Motor neuron (in vitro differentiated cells): Measurements from ENCODE around the gene NEMP2. TPM values are rescaled to one million over a fixed set of nuclear protein-coding genes. Genes with fewer than 3 reads are reported as not detected.

ENCODE experiments used
- ATAC-seq, 8 experiments: fragments of 200-7000 bp; cut with Tn5 transposase; replicated peaks in 6 of 8; 2 replicates each; pipeline ENCODE4 v1.8.0; 2021; ENCODE audit warnings: mild to moderate bottlenecking in 8 of 8, moderate library complexity in 8 of 8
- H3K27ac ChIP-seq, 2 donors: fragments of 250-450 bp; sonication (Bioruptor Pico); 2 replicates each; pipeline ENCODE4 v1.9.0; 2021; ENCODE audit warnings: antibody characterized with exemption in 2 of 2, mild to moderate bottlenecking in 2 of 2, moderate library complexity in 1 of 2
- H3K4me1 ChIP-seq, 2 donors: fragments of 250-450 bp; sonication (Bioruptor Pico); replicated peaks in 1 of 2; 2 replicates each; pipeline ENCODE4 v1.6.1; 2021; ENCODE audit warnings: antibody characterized with exemption in 2 of 2, mild to moderate bottlenecking in 2 of 2, moderate library complexity in 1 of 2
- H3K4me3 ChIP-seq, 5 donors: fragments of 250-450 bp; sonication (Bioruptor Pico); 2 replicates each; pipeline ENCODE4 v1.9.0; 2021; ENCODE audit warnings: antibody characterized with exemption in 5 of 5, mild to moderate bottlenecking in 5 of 5, moderate library complexity in 4 of 5
- WGBS, 10 experiments: fragments of 450-650 bp; shearing (Covaris generic); methylation state at CpG; one replicate each; pipeline ENCODE4 v1.0.0; 2022; 5-methylcytosine and 5-hydroxymethylcytosine counted together
- in situ Hi-C, 9 experiments: fragments of 400-800 bp; cut with MboI; loops; one replicate each; pipeline ENCODE4 v1.15.0; 2021; ENCODE audit warnings: low sequenced_read_pairs in 9 of 9, low pct_unique_long_range_greater_than_20kb in 2 of 9; ENCODE audit not compliant: unreplicated experiment in 9 of 9
- total RNA-seq, 8 experiments: library from RNA; unstranded; fragments of 300-600 nt; gene quantifications; 2 replicates each; pipeline versions ENCODE4 v1.2.3 to v1.2.4, GENCODE V29; 2022

Gene NEMP2
- total RNA-seq, 8 experiments from 2014 or later = 1.3 to 7.8 (median 2.1) TPM

- Histone ChIP-seq H3K27ac (no peak overlapping the region), H3K4me3 (no peak overlapping the region), H3K4me1 (no peaks in the 10 kb centered on the region)
- ATAC-seq = no peak
- WGBS, 10 experiments = 79 to 100% (median 92%) methylated on average over 1 to 3 of the region's 3 CpGs; no CpG with 5 or more reads in 1 of the 10 experiments
- in situ Hi-C loops = no loop called here
These were observed 12.2 kb upstream of the NEMP2 start for GRCh38 chr2:190546734-190547133.

- Histone ChIP-seq H3K4me1 (no peaks in the 10 kb centered on the region), H3K27ac (no peak overlapping the region), H3K4me3 (no peak overlapping the region)
- peak in 1 of 8 experiments; percentile 44 for ATAC-seq
- in situ Hi-C loops = no loop called here
- 36 to 98% (median 86%) methylated on average over 4 to 5 of the region's 5 CpGs; no CpG with 5 or more reads in 1 of the 10 experiments for WGBS, 10 experiments
These were observed 11.2 kb upstream of the NEMP2 start for GRCh38 chr2:190545555-190546385.

DNA sequence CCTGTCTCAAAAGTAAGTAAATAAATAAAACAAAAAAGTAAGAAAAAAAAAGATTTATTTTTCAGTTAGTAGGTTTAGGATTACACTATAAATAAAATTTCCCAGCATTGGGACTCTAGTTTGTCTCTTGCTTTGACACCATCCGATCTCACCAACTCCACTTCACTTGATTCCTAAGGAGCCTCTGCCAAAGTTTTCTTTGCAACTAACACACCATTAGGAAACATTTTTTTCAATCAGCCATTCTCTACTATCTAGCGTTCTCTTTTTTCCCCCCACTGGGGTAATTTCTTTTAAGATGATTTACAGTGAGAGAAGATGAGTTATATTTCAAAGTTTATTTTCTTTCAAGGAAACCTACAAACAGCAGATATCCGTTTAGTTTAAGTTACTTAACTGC is 10.6 kb upstream of the NEMP2 start:
- 31 to 96% (median 90%) methylated on average over 2 to 3 of the region's 3 CpGs for WGBS, 10 experiments
- in situ Hi-C loops = no loop called here
- ATAC-seq = no peak
- Histone ChIP-seq H3K27ac (no peak overlapping the region), H3K4me3 (no peak overlapping the region), H3K4me1 (no peaks in the 10 kb centered on the region)

- 54 to 100% (median 67%) methylated on average over 1 to 6 of the region's 6 CpGs for WGBS, 10 experiments
- in situ Hi-C loops = no loop called here
- ATAC-seq = no peak
- Histone ChIP-seq H3K4me3 (no peak overlapping the region), H3K27ac (no peak overlapping the region), H3K4me1 (no peaks in the 10 kb centered on the region)
These were observed 5.5 kb upstream of the NEMP2 start for GRCh38 chr2:190540048-190540447.

- ATAC-seq = no peak
- Histone ChIP-seq H3K27ac (no peak overlapping the region), H3K4me1 (peaks cover 4 to 8% of the 10 kb centered on the region in 2 donors), H3K4me3 (no peak overlapping the region)
- in situ Hi-C loops = no loop called here
These were observed 3.7 kb upstream of the NEMP2 start for GRCh38 chr2:190538201-190538600.

DNA sequence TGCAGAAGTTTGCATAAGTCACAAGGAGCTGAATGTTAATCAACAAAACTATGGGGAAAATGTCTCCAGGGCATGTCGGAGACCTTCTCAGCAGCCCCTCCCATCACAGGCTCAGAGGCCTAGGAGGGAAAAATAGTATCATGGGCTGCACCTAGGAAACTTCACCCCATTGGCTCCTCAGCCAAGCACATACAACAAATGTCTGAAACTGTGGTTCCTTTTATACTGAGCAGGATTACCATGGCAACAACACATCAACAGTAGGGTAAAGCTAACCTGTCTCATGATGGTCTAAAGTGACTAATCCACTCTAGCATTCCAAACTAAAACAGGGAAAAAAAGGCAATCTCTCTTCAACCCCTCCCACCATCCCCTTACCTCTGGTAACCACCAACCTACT is 3.2 kb upstream of the NEMP2 start:
- Histone ChIP-seq H3K4me1 (peaks cover 4 to 8% of the 10 kb centered on the region in 2 donors), H3K4me3 (no peak overlapping the region), H3K27ac (no peak overlapping the region)
- peak in 2 of 8 experiments; percentile 8 to 37 for ATAC-seq
- in situ Hi-C loops = no loop called here
- WGBS, 10 experiments = 60 to 100% (median 100%) methylated on average over 1 of the region's 1 CpG; no CpG with 5 or more reads in 3 of the 10 experiments

DNA sequence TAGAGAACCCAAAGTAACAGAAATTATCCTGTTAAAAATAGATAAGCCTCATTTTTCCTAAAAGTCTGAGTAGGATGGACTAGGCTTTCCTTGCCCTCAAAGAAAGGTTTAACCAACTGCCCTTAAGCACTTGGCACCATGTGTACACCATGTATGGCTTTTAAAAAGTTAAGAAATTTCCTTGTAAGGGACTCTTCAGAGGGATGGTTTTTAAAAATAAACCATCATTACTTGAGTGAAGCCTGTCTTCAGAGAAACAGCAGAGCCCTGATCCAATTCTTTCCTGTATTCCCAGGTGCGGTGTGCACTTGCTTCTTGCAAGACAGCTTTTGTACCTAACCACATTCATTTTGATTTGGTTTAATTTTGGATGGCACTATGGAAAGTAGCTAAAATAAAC is 1.1 kb upstream of the NEMP2 start:
- Histone ChIP-seq H3K4me1 (peaks cover 7 to 10% of the 10 kb centered on the region in 2 donors), H3K27ac (no peak overlapping the region), H3K4me3 (no peak overlapping the region)
- 56 to 88% (median 75%) methylated on average over 1 of the region's 1 CpG; no CpG with 5 or more reads in 5 of the 10 experiments for WGBS, 10 experiments
- ATAC-seq = no peak
- in situ Hi-C loops = no loop called here

- in situ Hi-C loops = no loop called here
- Histone ChIP-seq H3K27ac (no peak overlapping the region), H3K4me3 (peak overlapping the region; percentile 36 to 63 (median 47)), H3K4me1 (peaks cover 8 to 15% of the 10 kb centered on the region in 2 donors)
- WGBS, 10 experiments = 0 to 52% (median 17%) methylated on average over 1 to 7 of the region's 7 CpGs
- no peak for ATAC-seq
These were observed 558 bp upstream of the NEMP2 start for GRCh38 chr2:190535121-190535439.

DNA sequence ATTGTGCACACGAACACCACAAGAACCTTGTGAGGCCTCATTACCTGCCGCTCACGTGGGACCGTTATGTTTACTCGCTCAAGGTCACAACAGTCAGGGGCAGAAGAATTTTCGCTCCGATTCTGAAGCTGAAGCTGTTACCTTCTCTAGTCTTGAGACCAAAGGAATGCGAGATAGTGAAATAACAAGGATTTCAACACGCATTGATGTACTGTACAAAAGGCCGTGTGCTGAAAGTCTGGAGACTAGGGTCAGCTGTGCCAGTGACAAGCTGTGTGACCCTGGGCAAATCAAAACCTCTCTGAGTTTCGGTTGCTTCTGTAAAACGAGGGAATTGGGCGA is 583 bp downstream of the NEMP2 start:
- WGBS, 10 experiments = 9 to 81% (median 64%) methylated on average over 2 to 10 of the region's 13 CpGs; no CpG with 5 or more reads in 1 of the 10 experiments
- in situ Hi-C loops = no loop called here
- peak overlapping the region; percentile 36 to 63 (median 47) for H3K4me3 ChIP-seq
- H3K4me1 ChIP-seq = peaks cover 8 to 15% of the 10 kb centered on the region in 2 donors
- peak in 1 of 8 experiments; percentile 1 for ATAC-seq
- H3K27ac ChIP-seq = peak overlapping the region in 1 of 2 donors; percentile 67

DNA sequence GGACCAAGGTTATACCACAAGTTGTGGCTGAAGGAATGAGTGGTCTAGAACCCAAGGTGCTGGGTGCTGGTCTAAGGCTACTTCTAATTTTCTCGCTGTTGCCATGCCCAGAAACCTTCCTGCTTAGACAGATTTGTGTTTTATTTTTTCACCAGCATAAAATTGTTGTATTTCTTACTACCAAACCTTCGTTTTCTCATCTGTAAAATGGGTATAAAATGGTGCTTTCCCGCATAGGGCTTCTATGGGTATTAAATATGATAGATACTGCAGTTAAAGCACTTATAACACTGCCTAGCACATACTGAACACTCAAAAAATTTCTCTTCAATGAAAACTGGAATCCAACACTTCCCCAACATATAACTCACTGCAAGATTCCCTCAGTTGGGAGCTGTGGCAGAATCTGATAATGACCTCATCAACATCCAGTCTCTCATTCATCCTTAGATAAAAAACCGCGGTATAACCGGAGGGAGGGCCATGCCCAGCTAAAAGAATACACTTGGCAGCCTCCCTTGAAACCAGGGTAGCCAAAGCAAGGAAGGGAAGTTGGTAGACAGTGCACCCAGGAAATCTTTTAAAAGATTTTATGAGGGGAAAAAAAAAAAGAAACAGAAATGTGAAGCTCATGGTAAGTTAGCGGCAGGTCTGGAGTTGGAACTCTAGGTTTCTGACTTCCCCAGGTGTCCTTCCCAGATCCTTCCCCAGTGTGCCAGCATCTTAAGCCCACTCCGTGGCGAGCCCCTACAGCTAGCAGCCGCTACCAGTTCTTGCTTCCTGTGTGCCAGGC is 1.2 kb downstream of the NEMP2 start:
- Histone ChIP-seq H3K27ac (no peak overlapping the region), H3K4me3 (peak overlapping the region in 3 of 5 donors; percentile 36 to 61 (median 38)), H3K4me1 (peaks cover 8 to 15% of the 10 kb centered on the region in 2 donors)
- in situ Hi-C loops = no loop called here
- ATAC-seq = no peak
- WGBS, 10 experiments = 17 to 100% (median 98%) methylated on average over 1 to 7 of the region's 10 CpGs

DNA sequence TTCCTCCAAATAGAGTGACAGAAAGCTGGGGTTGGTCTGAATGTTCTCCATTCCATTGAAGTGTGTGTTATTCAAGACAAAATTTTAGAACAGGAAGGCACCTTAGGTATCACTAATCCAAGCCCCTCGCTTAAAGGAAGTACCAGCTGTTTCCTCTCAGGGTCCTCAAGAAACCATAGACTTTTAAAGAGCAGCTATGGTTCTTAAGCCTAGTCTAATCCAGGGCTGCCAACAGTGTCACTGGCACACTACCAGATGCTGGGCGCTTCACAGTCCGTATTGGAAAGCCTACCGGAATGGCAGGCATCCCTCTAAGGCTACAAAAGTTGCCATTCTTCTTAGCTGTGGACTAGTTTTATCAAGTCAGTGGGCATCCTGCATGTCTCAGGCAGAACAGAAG is 1.9 kb downstream of the NEMP2 start:
- no peak for ATAC-seq
- 70 to 100% (median 100%) methylated on average over 1 to 2 of the region's 4 CpGs; no CpG with 5 or more reads in 3 of the 10 experiments for WGBS, 10 experiments
- no peak overlapping the region for H3K4me3 ChIP-seq
- H3K4me1 ChIP-seq = peaks cover 8 to 15% of the 10 kb centered on the region in 2 donors
- no peak overlapping the region for H3K27ac ChIP-seq
- in situ Hi-C loops = no loop called here

DNA sequence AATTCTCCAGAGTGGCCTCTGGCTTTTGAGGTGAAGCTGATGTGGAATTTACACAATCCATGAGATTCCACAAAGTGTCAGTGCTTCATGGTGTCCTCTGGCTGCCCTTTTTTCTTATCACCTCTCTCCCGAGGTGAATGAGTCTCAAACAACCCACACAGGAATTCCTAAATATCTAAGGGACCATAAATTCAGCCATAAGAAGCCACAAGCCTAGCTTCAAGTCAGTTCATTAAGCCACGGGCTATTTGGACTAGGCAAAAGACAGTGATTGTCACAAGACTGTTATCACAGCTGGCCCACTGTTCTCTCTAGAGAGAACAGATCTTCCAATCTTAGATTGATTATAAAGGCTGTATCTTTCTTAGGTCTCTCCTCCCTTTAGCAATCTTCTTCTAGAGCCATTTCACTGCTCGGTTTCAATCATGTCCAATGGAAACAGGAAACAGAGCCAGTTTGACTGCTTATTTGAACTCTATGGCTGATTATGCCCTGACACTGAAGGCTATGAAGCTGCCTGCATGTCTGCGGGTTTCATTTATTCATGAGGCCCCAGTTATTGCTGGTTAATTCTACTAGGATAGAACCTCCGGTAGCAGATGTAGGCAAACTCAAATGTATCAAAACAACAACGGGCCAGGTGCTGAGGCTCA is 4.1 kb downstream of the NEMP2 start:
- no peak for ATAC-seq
- Histone ChIP-seq H3K4me1 (peaks cover 8 to 15% of the 10 kb centered on the region in 2 donors), H3K27ac (peak overlapping the region in 1 of 2 donors; percentile 27), H3K4me3 (no peak overlapping the region)
- in situ Hi-C loops = no loop called here
- 10 to 93% (median 80%) methylated on average over 2 to 6 of the region's 6 CpGs for WGBS, 10 experiments
